ENCODE results near the gene AUTS2. TPM values are rescaled to one million over a fixed set of nuclear protein-coding genes. Genes with fewer than 3 reads are reported as not detected.

AUTS2 gene
- total RNA-seq, 3 donors from 2014 or later, result 31.5 to 94.3 (median 81.3) TPM

DNA sequence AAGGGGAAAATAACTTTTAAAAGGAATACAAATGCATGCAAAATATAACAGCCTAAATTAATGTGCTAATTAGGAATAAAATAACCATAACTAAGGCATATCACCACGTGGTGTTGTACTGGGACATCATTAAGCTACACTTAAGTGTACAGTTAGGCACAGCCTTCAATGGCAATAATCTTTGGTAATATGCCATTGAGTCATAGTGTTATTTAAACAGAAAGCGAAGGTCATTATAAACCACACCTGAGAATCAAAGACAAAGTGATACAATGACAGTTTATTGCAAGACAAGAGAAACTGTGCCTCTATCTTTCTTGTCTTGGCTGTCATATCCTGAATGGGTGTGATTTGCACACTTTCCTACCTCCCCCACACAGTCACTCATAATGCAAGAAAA, 30.5 kb upstream of the AUTS2 start:
- TF ChIP-seq, protein P1, sequence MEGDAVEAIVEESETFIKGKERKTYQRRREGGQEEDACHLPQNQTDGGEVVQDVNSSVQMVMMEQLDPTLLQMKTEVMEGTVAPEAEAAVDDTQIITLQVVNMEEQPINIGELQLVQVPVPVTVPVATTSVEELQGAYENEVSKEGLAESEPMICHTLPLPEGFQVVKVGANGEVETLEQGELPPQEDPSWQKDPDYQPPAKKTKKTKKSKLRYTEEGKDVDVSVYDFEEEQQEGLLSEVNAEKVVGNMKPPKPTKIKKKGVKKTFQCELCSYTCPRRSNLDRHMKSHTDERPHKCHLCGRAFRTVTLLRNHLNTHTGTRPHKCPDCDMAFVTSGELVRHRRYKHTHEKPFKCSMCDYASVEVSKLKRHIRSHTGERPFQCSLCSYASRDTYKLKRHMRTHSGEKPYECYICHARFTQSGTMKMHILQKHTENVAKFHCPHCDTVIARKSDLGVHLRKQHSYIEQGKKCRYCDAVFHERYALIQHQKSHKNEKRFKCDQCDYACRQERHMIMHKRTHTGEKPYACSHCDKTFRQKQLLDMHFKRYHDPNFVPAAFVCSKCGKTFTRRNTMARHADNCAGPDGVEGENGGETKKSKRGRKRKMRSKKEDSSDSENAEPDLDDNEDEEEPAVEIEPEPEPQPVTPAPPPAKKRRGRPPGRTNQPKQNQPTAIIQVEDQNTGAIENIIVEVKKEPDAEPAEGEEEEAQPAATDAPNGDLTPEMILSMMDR (IDR thresholded peaks at IDR 0.05), result no peak
- TF ChIP-seq POLR2A (IDR thresholded peaks at IDR 0.05) (no peak), POLR2AphosphoS5 (IDR thresholded peaks at IDR 0.05) (no peak)
- Histone ChIP-seq H3K4me1 (no peaks in the 10 kb centered on the region), H3K27me3 (no peaks in the 10 kb centered on the region), H3K9me3 (no peaks in the 10 kb centered on the region), H3K36me3 (no peaks in the 10 kb centered on the region), H3K27ac (no peak overlapping the region), H3K4me3 (no peak overlapping the region)
- intact Hi-C loops (cut with DNase I; ENCODE audit: low total_unique reads), result no loop called here
- DNase-seq (ENCODE audit: low spot score in 2 of 2), result no peak

DNA sequence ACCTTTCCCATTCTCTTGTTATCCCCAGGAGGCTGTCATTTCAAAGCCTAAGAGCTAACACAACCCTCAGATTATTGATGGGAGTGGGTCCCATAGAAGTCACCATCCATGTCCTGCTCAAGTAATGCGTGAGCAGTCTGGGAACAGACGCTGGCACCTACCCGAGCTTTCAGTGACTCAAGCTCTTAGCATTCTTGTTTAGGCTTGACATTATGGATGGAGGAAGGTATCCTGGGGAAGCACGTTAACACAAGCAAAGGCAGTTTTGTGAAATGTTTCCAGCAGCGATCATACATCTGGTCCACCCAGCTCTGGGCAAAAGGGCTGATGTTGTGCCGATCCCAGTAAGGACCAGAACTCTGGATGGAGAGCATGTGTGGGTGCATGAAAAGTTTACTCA, 30.0 kb upstream of the AUTS2 start:
- Histone ChIP-seq H3K36me3 (no peaks in the 10 kb centered on the region), H3K4me3 (no peak overlapping the region), H3K27ac (no peak overlapping the region), H3K4me1 (no peaks in the 10 kb centered on the region), H3K9me3 (no peaks in the 10 kb centered on the region), H3K27me3 (no peaks in the 10 kb centered on the region)
- intact Hi-C loops (cut with DNase I; ENCODE audit: low total_unique reads), result no loop called here
- no peak for DNase-seq (ENCODE audit: low spot score in 2 of 2)
- TF ChIP-seq POLR2AphosphoS5 (IDR thresholded peaks at IDR 0.05) (no peak), POLR2A (IDR thresholded peaks at IDR 0.05) (no peak)
- TF ChIP-seq, protein P1 (IDR thresholded peaks at IDR 0.05), result no peak

DNA sequence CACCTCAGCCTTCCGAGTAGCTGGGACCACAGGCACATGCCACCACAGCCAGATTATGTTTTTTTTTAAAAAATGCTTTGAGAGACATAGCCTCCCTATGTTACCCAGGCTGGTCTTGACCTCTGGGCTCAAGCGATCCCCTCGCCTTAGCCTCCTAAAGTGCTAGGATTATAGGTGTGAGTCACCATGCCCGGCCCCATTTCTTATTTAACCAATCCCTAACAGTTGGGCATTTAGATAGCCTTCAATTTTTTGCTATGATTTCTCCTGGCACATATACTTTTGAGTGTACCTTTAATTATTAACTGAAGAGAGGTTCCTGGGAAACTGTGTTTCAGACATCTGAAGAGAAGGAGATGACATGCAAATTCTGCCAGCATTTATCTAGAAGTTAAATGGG, 22.6 kb upstream of the AUTS2 start:
- intact Hi-C loops (cut with DNase I; ENCODE audit: low total_unique reads), result no loop called here

DNA sequence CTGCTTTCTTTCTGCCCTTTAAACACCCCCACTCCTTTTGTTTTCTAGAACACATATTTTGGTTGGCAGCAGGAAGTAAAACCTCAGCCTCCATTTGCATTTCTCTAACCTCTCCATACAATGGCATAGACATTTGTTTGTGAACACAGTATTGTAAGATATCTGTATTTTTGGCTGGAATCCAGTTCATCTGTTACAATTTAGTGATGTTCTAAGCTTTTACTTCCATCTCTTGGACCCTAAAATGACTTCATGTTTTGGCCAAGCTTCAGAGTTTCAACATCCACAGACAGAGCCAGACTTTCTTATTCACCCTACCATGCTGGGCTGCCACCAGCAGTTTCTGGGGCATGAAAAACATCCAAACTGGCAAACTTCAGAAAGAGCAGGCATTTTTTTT, 21.1 kb upstream of the AUTS2 start:
- no peak overlapping the region for H3K27ac ChIP-seq
- H3K36me3 ChIP-seq, result no peaks in the 10 kb centered on the region
- TF ChIP-seq, protein P1 (IDR thresholded peaks at IDR 0.05), result no peak
- no peak for TF ChIP-seq POLR2AphosphoS5 (IDR thresholded peaks at IDR 0.05)
- TF ChIP-seq POLR2A (IDR thresholded peaks at IDR 0.05), result no peak
- H3K9me3 ChIP-seq, result no peaks in the 10 kb centered on the region
- DNase-seq (ENCODE audit: low spot score in 2 of 2), result no peak
- no peaks in the 10 kb centered on the region for H3K27me3 ChIP-seq
- H3K4me3 ChIP-seq, result no peak overlapping the region
- intact Hi-C loops (cut with DNase I; ENCODE audit: low total_unique reads), result no loop called here
- H3K4me1 ChIP-seq, result no peaks in the 10 kb centered on the region

More for the DNA sequence above, 22.6 kb upstream of the AUTS2 start:
- no peaks in the 10 kb centered on the region for H3K36me3 ChIP-seq
- H3K4me3 ChIP-seq, result no peak overlapping the region
- H3K27ac ChIP-seq, result no peak overlapping the region
- H3K9me3 ChIP-seq, result no peaks in the 10 kb centered on the region
- DNase-seq (ENCODE audit: low spot score in 2 of 2), result no peak
- no peaks in the 10 kb centered on the region for H3K27me3 ChIP-seq
- H3K4me1 ChIP-seq, result no peaks in the 10 kb centered on the region
- TF ChIP-seq POLR2AphosphoS5 (IDR thresholded peaks at IDR 0.05) (no peak), POLR2A (IDR thresholded peaks at IDR 0.05) (no peak)
- TF ChIP-seq, protein P1 (IDR thresholded peaks at IDR 0.05), result no peak

DNA sequence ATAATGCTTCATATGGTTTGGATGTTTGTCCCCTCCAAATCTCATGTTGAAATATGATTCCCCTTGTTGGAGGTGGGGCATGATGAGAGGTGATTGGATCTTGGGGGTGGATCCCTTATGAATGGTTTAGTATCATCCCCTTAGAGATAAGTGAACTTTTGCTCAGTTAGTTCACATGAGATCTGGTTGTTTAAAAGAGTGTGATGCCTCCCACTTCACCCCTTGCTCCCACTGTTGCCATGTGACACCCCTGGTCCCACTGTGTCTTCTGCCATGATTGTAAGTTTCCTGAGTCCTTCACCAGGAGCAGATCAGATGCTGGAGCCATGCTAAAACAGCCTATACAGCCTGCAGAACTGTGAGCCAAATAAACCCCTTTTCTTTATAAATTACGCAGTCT, 13.1 kb upstream of the AUTS2 start:
- no peak overlapping the region for H3K4me3 ChIP-seq
- H3K27me3 ChIP-seq, result no peaks in the 10 kb centered on the region
- no peaks in the 10 kb centered on the region for H3K36me3 ChIP-seq
- H3K9me3 ChIP-seq, result no peaks in the 10 kb centered on the region
- no peak for DNase-seq (ENCODE audit: low spot score in 2 of 2)
- intact Hi-C loops (cut with DNase I; ENCODE audit: low total_unique reads), result no loop called here
- no peak overlapping the region for H3K27ac ChIP-seq
- TF ChIP-seq POLR2A (IDR thresholded peaks at IDR 0.05), result no peak
- no peak for TF ChIP-seq POLR2AphosphoS5 (IDR thresholded peaks at IDR 0.05)
- TF ChIP-seq, protein P1 (IDR thresholded peaks at IDR 0.05), result no peak
- H3K4me1 ChIP-seq, result no peaks in the 10 kb centered on the region

Measured in breast epithelium (tissue), 4 donors.